OCI-LY1 (cell line): ENCODE measurements around the gene SAMD13.

Experiments used
- H2AFZ ChIP-seq: fragments of 200-600 bp; sonication (generic), shearing (Covaris generic); 2 replicates; pipeline ENCODE4 v1.6.0; 2014; ENCODE audit warnings: antibody characterized with exemption, mild to moderate bottlenecking, low read length
- H3F3A ChIP-seq: fragments of 200-600 bp; sonication (generic), shearing (Covaris generic); 2 replicates; pipeline ENCODE4 v1.6.0; 2014; ENCODE audit warnings: mild to moderate bottlenecking, antibody characterized with exemption, low read length, moderate library complexity; ENCODE audit not compliant: insufficient read depth
- H3K27ac ChIP-seq: fragments of 200-600 bp; sonication (generic); 2 replicates; pipeline ENCODE4 v1.5.1; 2014; ENCODE audit warnings: low read length, mixed run types, mild to moderate bottlenecking, low read depth; ENCODE audit not compliant: poor library complexity, severe bottlenecking
- H3K27me3 ChIP-seq: fragments of 200-600 bp; sonication (generic); 2 replicates; pipeline ENCODE4 v1.6.0; 2014; ENCODE audit warnings: antibody characterized with exemption, mild to moderate bottlenecking, low read length, moderate library complexity; ENCODE audit not compliant: insufficient read depth
- H3K36me3 ChIP-seq: fragments of 200-600 bp; sonication (generic); 2 replicates; pipeline ENCODE4 v1.6.1; 2014; ENCODE audit warnings: mild to moderate bottlenecking, antibody characterized with exemption, low read length, moderate library complexity, mixed read lengths; ENCODE audit not compliant: insufficient read depth
- H3K4me1 ChIP-seq: fragments of 200-600 bp; sonication (generic); 2 replicates; pipeline ENCODE4 v1.5.1; 2014; ENCODE audit warnings: mild to moderate bottlenecking, low read length, moderate library complexity; ENCODE audit not compliant: insufficient read depth, severe bottlenecking
- H3K4me2 ChIP-seq: fragments of 200-600 bp; sonication (generic), shearing (Covaris generic); 2 replicates; pipeline ENCODE4 v1.6.1; 2014; ENCODE audit warnings: low read length
- H3K4me3 ChIP-seq: fragments of 200-600 bp; sonication (generic); 2 replicates; pipeline ENCODE4 v1.5.1; 2014; ENCODE audit warnings: low read length, low read depth, mild to moderate bottlenecking, mixed read lengths; ENCODE audit not compliant: poor library complexity, severe bottlenecking
- H3K79me2 ChIP-seq: fragments of 200-600 bp; shearing (Covaris generic); 2 replicates; pipeline ENCODE4 v1.6.1; 2016; ENCODE audit warnings: mixed run types, low read length, mixed read lengths; ENCODE audit not compliant: insufficient read depth
- H3K9ac ChIP-seq: fragments of 200-600 bp; sonication (generic), shearing (Covaris generic); 2 replicates; pipeline ENCODE4 v1.6.1; 2014; ENCODE audit warnings: mild to moderate bottlenecking, low read length, mixed read lengths
- H3K9me2 ChIP-seq: fragments of 200-600 bp; sonication (generic), shearing (Covaris generic); 2 replicates; pipeline ENCODE4 v1.6.1; 2014; ENCODE audit warnings: low read depth, mild to moderate bottlenecking, low read length, mixed read lengths
- H3K9me3 ChIP-seq: fragments of 200-600 bp; shearing (Covaris generic); 2 replicates; pipeline ENCODE4 v1.6.1; 2014; ENCODE audit warnings: low read length, mixed read lengths
- H4K20me1 ChIP-seq: fragments of 200-600 bp; sonication (generic), shearing (Covaris generic); 2 replicates; pipeline ENCODE4 v1.6.0; 2016; ENCODE audit warnings: mild to moderate bottlenecking, low read length; ENCODE audit not compliant: insufficient read depth
- EZH2 ChIP-seq: fragments of 200-600 bp; sonication (generic), shearing (Covaris generic); IDR thresholded peaks from 2 replicates; pipeline ENCODE4 v1.8.0; 2017; ENCODE audit warnings: borderline replicate concordance, mixed run types, mild to moderate bottlenecking, antibody characterized with exemption, low read length, moderate library complexity, mixed read lengths
- TF ChIP-seq, protein P1 (sequence below): fragments of 200-600 bp; sonication (generic), shearing (Covaris generic); IDR thresholded peaks from 2 replicates; pipeline ENCODE4 v1.5.1; 2017; ENCODE audit warnings: mild to moderate bottlenecking, antibody characterized with exemption, low read length, moderate library complexity, mixed read lengths

SAMD13 gene

DNA sequence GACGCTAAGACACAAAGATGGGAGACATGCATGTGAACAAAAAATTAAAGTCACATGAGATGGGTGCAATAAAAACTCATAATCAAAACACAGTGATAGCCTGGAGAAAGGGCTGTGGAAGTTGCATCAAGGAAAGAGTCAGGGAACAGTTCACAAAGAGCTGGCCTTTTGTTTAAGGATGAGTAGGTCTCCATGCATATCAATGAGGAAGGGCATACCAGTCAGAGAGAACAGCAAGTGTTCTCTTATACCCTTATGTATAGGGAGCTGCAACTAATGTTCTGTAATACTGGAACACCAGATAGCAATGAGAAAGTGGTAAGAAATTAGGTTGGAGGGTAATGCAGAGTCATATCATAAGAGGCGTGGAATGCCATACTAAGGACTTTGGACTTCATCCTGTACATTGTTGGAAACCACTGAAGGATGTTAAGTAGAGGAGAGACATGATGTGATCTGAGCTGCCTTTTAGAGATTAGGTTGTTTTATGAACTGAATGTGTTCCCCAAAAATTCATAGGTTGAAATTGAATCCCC lies 46.7 kb upstream of the SAMD13 start:
- H2AFZ ChIP-seq: no peak overlapping the region
- H3K27me3 ChIP-seq: no peaks in the 10 kb centered on the region
- H3K79me2 ChIP-seq: no peaks in the 10 kb centered on the region
- no peak overlapping the region for H3K4me3 ChIP-seq
- H3K36me3 ChIP-seq: no peaks in the 10 kb centered on the region
- H3K9me2 ChIP-seq: no peaks in the 10 kb centered on the region
- TF ChIP-seq, protein P1, sequence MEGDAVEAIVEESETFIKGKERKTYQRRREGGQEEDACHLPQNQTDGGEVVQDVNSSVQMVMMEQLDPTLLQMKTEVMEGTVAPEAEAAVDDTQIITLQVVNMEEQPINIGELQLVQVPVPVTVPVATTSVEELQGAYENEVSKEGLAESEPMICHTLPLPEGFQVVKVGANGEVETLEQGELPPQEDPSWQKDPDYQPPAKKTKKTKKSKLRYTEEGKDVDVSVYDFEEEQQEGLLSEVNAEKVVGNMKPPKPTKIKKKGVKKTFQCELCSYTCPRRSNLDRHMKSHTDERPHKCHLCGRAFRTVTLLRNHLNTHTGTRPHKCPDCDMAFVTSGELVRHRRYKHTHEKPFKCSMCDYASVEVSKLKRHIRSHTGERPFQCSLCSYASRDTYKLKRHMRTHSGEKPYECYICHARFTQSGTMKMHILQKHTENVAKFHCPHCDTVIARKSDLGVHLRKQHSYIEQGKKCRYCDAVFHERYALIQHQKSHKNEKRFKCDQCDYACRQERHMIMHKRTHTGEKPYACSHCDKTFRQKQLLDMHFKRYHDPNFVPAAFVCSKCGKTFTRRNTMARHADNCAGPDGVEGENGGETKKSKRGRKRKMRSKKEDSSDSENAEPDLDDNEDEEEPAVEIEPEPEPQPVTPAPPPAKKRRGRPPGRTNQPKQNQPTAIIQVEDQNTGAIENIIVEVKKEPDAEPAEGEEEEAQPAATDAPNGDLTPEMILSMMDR: no peak
- no peak overlapping the region for H3K27ac ChIP-seq
- H4K20me1 ChIP-seq: no peaks in the 10 kb centered on the region
- H3K9me3 ChIP-seq: peaks cover 3% of the 10 kb centered on the region
- H3K4me1 ChIP-seq: no peaks in the 10 kb centered on the region
- H3K9ac ChIP-seq: no peak overlapping the region
- H3F3A ChIP-seq: no peaks in the 10 kb centered on the region
- H3K4me2 ChIP-seq: no peak overlapping the region

DNA sequence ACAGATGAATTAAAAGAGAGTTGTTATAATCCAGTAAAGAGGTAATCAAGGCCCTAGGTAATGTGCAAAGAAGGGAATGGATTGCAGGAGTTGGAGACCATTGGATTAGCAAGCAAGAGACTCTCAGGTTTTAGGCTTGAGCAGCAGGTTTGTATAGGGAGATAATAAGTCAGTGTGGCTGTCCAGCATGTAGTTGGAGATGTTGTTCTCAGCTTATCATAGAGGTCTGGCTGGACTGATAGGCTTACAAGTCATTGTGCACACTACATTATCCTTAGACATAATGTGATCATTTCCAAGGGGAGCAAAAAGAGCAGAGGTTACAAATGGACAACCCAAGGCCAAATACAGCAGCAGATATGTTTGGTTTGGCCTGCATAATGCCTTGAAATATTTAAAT lies 45.9 kb upstream of the SAMD13 start:
- H3K9ac ChIP-seq: no peak overlapping the region
- H3K27me3 ChIP-seq: no peaks in the 10 kb centered on the region
- H3K36me3 ChIP-seq: no peaks in the 10 kb centered on the region
- H4K20me1 ChIP-seq: no peaks in the 10 kb centered on the region
- H3K4me2 ChIP-seq: no peak overlapping the region
- no peaks in the 10 kb centered on the region for H3K79me2 ChIP-seq
- H3K4me1 ChIP-seq: no peaks in the 10 kb centered on the region
- H3F3A ChIP-seq: no peaks in the 10 kb centered on the region
- H3K9me2 ChIP-seq: no peaks in the 10 kb centered on the region
- H3K4me3 ChIP-seq: no peak overlapping the region
- H3K27ac ChIP-seq: no peak overlapping the region
- peaks cover 3% of the 10 kb centered on the region for H3K9me3 ChIP-seq
- H2AFZ ChIP-seq: no peak overlapping the region
- no peak for TF ChIP-seq EZH2
- TF ChIP-seq, protein P1: no peak

DNA sequence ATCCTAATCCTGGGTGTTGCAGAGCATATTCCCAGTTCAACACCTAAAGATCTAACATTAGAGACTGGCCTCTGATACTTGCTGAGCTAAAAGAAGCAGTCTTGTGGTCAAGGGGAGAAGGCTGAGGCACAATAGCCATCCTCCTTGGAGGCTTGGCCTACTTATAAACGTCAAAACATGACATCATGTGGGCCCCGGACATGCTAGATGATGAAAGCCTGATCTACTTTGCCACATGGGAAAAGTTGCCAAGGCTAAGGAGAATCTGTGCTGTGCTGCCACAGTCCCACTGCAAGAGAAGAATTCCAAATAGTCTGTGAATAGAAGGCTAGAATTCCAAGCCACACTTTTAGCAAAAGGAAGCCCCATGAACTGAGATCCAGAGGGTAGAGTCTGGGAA lies 43.9 kb upstream of the SAMD13 start:
- H3K9me2 ChIP-seq: no peaks in the 10 kb centered on the region
- no peaks in the 10 kb centered on the region for H3K9me3 ChIP-seq
- H3K79me2 ChIP-seq: no peaks in the 10 kb centered on the region
- no peaks in the 10 kb centered on the region for H3F3A ChIP-seq
- no peak overlapping the region for H3K9ac ChIP-seq
- no peaks in the 10 kb centered on the region for H4K20me1 ChIP-seq
- no peaks in the 10 kb centered on the region for H3K36me3 ChIP-seq
- no peak overlapping the region for H3K4me3 ChIP-seq
- no peak overlapping the region for H3K4me2 ChIP-seq
- no peaks in the 10 kb centered on the region for H3K27me3 ChIP-seq
- no peak overlapping the region for H3K27ac ChIP-seq
- H3K4me1 ChIP-seq: no peaks in the 10 kb centered on the region
- TF ChIP-seq EZH2: no peak
- no peak overlapping the region for H2AFZ ChIP-seq

DNA sequence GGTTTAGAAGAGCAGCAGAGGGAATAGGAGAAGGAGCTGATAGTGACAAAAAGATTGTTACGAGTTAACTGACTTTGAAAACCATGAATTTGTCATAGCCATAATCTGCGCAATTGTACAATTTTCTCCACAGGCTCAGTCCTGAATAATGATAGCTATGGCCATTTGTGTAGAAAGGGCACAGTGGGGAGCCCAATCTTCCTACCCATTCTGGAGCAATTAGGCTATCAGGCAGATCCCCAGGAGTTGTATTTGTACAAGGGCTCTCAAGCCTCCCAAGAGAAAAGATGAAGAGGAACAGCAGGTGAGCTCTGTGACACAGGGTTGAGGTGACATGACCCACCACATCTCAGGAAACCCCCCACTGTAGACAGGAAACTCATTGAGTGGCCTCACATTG lies 42.1 kb upstream of the SAMD13 start:
- Histone ChIP-seq H3K9ac (no peak overlapping the region), H3K4me2 (no peak overlapping the region), H4K20me1 (no peaks in the 10 kb centered on the region), H3K79me2 (no peaks in the 10 kb centered on the region), H3K36me3 (no peaks in the 10 kb centered on the region), H3K4me3 (no peak overlapping the region), H3K4me1 (no peaks in the 10 kb centered on the region), H3K9me2 (no peaks in the 10 kb centered on the region), H3K27ac (no peak overlapping the region), H3K27me3 (no peaks in the 10 kb centered on the region), H3F3A (no peaks in the 10 kb centered on the region), H3K9me3 (no peaks in the 10 kb centered on the region), H2AFZ (no peak overlapping the region)
- TF ChIP-seq, protein P1: no peak
- no peak for TF ChIP-seq EZH2
